RPMI8226 (cell line): ENCODE results near the gene CHD6.

Experiments used
- DNase-seq: peaks from one replicate; pipeline ENCODE4 v3.0.0-alpha.2; 2015

The CHD6 gene

DNA sequence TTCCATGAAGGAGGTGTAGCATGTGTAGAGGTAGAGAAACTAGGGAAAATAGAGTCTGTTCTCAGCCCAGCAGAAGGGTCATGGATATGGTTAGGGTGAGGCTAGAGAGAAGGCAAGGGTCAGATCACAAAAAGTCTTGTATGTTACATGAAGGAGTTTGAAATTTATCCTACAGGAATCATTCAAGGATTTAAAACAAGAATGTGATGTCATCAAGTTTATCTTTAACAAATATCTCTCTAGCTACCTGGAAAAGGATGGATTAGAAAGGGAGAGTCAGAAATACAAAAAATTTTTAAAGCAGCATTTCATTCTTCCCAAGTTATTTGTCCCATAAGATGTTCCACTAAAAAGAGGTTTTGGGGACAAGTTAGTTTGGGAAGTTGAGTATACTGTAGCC, 4.4 kb upstream of the CHD6 start:
- no peak for DNase-seq

DNA sequence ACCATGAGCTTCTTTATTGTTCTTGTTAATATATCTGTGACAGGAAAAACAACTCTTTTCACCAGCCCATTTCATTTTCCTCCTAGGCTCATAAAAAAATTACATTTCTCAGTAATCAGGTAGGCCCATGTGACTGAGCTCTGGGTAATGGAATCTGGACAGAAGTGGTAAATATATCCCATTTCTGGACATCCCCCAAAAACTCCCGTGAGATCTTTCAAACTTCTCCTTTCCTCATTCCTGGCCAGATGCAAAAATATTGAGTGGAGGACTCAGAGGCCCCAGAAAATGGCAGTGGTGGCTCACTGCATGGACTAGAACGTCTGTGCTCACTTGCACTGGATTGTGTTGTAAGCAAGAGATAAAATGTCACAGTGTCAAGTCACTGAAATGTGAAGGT, 3.8 kb upstream of the CHD6 start:
- no peak for DNase-seq

DNA sequence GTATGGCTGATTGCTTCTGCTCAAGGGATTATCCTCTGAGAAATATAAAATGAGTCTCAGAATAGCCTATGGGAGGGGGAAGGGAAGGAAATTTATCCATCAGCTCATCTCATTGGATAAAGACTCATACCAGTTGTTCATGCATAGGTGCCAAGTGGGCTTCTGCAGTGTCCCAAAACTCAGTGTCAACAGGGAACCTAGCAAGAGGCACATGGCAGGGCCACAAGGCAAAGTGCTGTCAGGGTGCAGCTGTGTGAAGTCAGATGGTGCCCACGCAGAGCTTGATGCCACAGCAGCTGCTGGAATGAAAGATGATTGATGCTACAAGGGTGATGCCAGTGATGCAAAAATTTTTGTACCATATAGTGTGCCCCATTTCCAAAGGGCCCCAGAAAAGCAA, 3.2 kb upstream of the CHD6 start:
- DNase-seq = no peak

- DNase-seq = no peak
These were observed 1.4 kb upstream of the CHD6 start for GRCh38 chr20:41619360-41620100.

DNA sequence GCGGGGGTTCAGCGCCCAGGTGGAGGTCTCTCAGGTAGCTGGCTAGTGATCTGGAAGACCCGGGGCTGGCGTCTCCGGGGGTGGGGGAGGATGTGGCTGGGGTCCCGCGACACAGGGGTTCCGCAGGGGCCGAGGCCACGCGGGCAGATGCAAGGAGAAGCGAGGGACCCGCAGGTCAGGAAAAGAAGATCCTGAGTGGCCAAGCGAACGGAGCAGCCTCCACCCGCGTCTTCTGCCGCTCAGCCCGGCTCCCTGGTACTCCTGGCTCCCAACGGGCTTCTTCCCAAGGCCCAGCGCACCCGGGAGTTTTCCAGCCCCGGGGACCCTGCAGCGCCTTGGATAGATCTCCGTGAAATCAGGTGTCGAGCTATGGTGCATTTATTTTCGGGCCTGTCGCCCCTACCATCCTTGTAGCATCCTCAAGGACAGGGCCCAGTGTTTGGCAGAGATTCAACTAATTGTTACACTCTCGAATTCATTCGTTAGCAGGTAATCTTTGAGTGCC, 682 bp upstream of the CHD6 start:
- DNase-seq = peak; percentile 6

DNA sequence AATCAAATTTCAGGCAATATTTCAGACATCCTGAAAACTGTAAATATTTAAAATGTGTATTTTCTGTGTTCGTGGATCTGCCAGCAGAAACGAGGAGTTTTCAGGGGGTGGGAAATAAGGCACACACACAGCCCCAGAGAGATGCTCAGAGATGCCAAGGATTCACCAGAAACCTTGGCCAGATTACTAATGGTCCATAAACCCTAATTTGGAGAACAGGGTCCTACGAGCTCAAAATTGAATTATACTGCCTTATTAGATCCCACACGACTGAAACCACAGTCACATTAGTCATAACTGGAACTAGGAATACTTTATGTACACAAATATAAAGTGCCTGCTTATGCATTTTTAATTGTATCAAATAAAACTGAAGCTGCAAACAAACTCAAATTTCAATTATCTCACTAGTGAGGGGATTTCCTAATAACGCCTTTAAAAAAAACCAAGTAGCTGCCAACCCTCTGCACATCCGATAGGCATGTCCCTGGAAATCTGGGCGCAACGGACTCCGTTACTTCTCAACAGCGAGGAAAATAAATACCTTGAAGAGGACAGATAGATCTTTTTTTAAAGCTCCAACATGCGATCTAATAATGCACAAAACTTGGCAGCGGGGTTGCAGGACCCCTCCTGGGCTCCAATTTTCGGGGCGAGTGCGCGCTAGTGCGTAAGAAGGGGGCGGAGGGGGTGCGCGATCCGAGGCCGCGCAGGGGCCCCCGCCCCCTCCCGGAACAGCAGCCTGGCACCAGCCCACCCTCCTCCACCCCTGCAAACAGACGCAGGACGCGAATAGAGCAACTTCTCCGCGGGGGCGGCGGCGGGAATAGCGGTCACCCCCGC, 897 bp downstream of the CHD6 start:
- peak; percentile 35 for DNase-seq

DNA sequence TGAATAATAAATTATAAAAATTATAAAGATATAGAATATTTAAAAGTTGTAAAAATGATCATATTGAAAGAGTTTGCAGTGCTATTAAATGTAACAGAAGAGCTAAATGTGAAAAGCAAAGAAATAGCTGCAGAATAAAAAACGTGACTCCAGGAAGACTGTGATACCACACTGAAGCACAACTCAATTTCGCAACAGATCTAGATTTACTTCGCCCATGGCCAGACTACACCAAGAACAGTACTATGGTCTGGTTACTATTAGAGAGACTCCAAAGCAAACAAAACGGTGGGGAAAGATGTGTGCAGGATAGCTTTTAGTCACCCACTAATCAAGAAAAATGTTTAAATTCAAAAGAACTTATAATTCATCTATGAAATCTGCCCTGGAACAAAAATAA, 1.9 kb downstream of the CHD6 start:
- DNase-seq = no peak

DNA sequence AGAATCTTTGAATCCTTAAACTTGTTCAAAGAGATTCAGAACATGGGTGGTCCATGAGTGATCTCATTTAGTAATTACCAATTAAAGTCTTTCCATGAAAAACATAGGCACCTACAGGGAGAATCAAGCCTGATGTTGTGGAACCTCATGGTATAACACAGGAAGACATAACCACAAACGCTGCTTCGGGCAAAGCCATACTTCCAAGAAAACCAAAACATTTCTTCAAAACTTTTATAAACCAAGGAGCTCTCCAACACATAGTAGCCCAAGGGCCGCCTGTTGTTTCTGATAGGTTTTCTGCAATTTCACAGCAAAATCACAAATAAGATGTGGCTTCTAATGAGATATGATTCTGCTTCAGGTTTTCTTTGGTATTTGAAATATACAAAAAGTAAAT, 2.5 kb downstream of the CHD6 start:
- no peak for DNase-seq

DNA sequence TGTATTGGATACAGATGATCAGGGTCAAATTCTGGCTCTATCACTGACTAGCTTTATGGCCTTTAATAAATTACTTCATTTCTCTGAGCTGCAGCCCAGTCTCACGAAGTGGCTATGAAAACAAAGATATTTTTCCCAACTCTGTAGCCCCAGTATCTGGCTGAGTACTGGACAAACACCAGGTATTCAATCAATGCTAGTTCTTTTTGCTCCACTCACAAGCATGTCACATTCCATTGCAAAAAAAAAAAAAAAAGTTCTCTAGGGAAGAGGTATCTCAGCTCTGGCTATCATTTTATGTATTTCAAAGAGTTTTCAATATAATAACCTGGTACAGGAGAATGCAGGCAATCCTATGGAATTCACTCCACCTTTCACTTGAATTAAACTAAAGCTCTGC, 3.1 kb downstream of the CHD6 start:
- DNase-seq = no peak

DNA sequence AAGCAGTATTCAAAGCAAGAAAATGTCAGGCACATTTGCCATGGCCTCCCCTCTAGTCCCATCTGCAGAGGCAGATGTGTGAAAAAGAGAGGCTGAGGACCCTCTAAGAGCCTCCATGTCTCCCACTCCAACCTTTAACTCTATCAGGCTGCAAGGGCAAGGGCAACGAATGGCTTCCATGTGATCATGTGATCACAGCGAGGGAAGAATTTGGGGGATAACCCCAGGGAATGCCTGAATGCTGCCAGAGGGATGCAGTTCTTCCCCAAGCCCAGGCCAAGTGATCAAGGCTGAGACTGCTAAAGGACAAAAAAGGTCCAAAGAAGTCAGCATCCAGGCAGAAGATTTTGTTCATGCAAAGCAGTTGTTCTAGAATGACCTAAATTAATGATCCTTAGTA, 4.9 kb downstream of the CHD6 start:
- no peak for DNase-seq

- DNase-seq = no peak
These were observed 8.7 kb downstream of the CHD6 start for GRCh38 chr20:41609474-41609873.

DNA sequence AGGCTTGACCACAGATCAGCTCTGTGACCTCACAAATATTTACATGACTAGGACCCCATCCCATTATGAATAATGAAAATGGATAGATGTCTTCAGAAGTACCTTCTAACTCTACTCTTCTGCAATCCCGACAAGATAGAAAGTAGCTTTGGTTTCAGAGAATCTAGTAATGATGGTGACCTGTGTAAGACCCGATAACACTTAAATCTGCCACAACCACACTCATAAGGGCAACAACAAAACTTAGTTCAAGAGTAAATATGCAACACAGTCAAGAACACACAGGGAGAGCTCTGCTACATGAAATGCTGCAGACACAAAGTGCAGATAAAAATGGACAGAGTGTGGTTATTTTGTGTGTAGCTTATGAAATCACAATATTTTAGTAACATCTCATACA, 9.6 kb downstream of the CHD6 start:
- no peak for DNase-seq

GRCh38 chr20:41607791-41608190, 10.4 kb downstream of the CHD6 start:
- DNase-seq = no peak

DNA sequence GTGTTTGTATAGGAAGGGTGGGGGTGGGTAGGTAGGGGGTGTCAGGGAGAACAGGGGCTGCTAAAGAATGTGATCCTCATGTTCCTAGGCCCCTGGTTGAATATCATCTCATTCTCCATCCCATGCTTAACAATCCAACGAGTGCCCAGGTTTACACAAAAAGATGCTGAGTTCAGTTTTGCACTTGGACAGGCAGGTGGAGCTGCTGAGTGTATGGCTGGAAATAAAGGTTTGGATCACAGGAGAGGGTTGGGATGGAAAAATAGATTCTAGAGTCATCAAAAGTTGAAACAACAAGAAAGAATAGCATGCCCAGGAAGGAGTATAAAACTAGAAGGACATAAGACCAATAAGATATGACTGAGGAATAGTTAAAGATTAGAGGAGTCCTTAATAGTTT, 14.2 kb downstream of the CHD6 start:
- no peak for DNase-seq

GRCh38 chr20:41601742-41602141, 16.4 kb downstream of the CHD6 start:
- DNase-seq = no peak

GRCh38 chr20:41600926-41601631, 17.1 kb downstream of the CHD6 start:
- DNase-seq = no peak

DNA sequence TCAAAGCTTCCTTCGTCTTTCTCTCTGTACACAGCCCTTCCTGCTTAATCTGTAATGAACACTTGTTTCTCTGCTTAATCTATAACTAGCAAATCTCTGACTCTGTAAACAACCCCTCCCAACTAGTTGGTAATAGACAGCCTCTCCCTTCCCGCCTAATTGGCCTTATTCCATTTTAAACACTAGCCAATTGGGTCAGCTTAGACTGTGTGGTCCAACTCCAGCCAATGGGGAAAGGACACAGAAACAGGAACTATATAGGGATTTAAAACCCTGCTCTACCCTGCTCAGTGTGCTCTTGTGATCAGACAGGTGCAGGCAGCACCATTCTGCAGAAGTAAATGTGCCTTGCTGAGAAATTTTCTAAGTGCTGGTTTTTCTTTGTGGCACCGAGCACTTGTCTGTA, 18.5 kb downstream of the CHD6 start:
- DNase-seq = no peak

- no peak for DNase-seq
These were observed 19.5 kb downstream of the CHD6 start for GRCh38 chr20:41598719-41599118.

DNA sequence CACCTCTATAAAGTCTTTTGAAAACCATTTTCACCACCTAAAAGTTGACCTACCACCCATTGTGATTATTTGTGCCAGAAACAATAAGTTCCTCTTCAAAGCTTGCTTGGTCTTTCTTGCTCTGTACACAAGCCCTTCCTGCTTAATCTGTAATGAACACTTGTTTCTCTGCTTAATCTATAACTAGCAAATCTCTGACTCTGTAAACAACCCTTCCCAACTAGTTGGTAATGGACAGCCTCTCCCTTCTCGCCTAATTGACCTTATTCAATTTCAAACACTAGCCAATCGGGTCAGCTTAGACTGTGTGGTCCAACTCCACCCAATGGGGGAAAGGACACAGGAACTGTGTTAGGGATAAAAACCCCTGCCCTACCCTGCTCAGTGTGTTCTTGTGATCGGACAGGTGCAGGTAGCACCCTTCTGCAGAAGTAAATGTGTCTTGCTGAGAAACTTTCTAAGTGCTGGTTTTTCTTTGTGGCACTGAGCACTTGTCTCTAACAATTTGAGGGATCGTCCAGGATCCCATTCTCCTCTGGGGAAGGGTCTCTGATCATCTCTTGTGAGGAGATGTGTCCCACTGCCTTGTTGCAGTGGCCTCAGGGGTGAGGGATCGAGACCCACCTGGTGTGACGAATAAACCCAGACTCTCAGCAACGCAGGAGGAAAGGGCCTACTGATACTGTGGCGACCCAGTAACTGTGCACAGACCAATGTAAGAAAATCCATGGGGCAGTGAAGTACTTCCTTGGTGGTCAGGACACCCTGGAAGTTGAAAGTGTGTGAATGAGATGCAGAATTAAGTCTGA, 23.5 kb downstream of the CHD6 start:
- no peak for DNase-seq

- no peak for DNase-seq
These were observed 25.5 kb downstream of the CHD6 start for GRCh38 chr20:41592516-41593216.

GRCh38 chr20:41587956-41588355, 30.2 kb downstream of the CHD6 start:
- DNase-seq = no peak

- DNase-seq = no peak
These were observed 30.7 kb downstream of the CHD6 start for GRCh38 chr20:41587523-41587922.
